Neural cell (in vitro differentiated cells): ENCODE results near the gene CACNA1B. TPM values are rescaled to one million over a fixed set of nuclear protein-coding genes. Genes with fewer than 3 reads are reported as not detected.

Experiments
- H2AFZ ChIP-seq: fragments of 200-600, 300-800 bp; sonication (generic), shearing (Covaris generic); 2 replicates; pipeline ENCODE4 v1.6.0; 2014; ENCODE audit warnings: low read depth, mild to moderate bottlenecking, antibody characterized with exemption, low read length, moderate library complexity
- H3F3A ChIP-seq: fragments of 200-600 bp; shearing (Covaris generic); 2 replicates; pipeline ENCODE4 v1.6.1; 2016; ENCODE audit warnings: mild to moderate bottlenecking, moderate library complexity, mixed read lengths, antibody characterized with exemption, low read length; ENCODE audit not compliant: insufficient read depth, poor library complexity, severe bottlenecking
- H3K27ac ChIP-seq: fragments of 200-600, 300-800 bp; sonication (generic), shearing (Covaris generic); 2 replicates; pipeline ENCODE4 v1.5.1; 2014; ENCODE audit warnings: mild to moderate bottlenecking, low read length, moderate library complexity
- H3K27me3 ChIP-seq: fragments of 300-800, 200-600 bp; sonication (generic), shearing (Covaris generic); 2 replicates; pipeline ENCODE4 v1.6.0; 2014; ENCODE audit warnings: mild to moderate bottlenecking, low read depth, low read length, moderate library complexity; ENCODE audit not compliant: insufficient read depth
- H3K36me3 ChIP-seq: fragments of 300-800, 200-600 bp; sonication (generic), shearing (Covaris generic); 2 replicates; pipeline ENCODE4 v1.5.1; 2014; ENCODE audit warnings: mild to moderate bottlenecking, antibody characterized with exemption, low read length, moderate library complexity; ENCODE audit not compliant: insufficient read depth
- H3K4me2 ChIP-seq: fragments of 300-800, 200-600 bp; sonication (generic), shearing (Covaris generic); 2 replicates; pipeline ENCODE4 v1.6.0; 2014; ENCODE audit warnings: mild to moderate bottlenecking, low read length
- H3K4me3 ChIP-seq: fragments of 300-800, 200-600 bp; sonication (generic), shearing (Covaris generic); 2 replicates; pipeline ENCODE4 v1.5.1; 2014; ENCODE audit warnings: mild to moderate bottlenecking, low read length, moderate library complexity
- H3K79me2 ChIP-seq: fragments of 200-600 bp; shearing (Covaris generic); replicated peaks from 2 replicates; pipeline ENCODE4 v1.6.0; 2014; ENCODE audit warnings: mild to moderate bottlenecking, low read length, moderate library complexity; ENCODE audit not compliant: insufficient read depth
- H3K9ac ChIP-seq: fragments of 300-800, 200-600 bp; sonication (generic), shearing (Covaris generic); 2 replicates; pipeline ENCODE4 v1.6.1; 2016; ENCODE audit warnings: mild to moderate bottlenecking, low read length, mixed read lengths
- H3K9me2 ChIP-seq: fragments of 200-600 bp; shearing (Covaris generic); 2 replicates; pipeline ENCODE4 v1.6.1; 2016; ENCODE audit warnings: mild to moderate bottlenecking, low read length, mixed read lengths; ENCODE audit not compliant: insufficient read depth
- H3K9me3 ChIP-seq: fragments of 200-600, 300-800 bp; sonication (generic), shearing (Covaris generic); 2 replicates; pipeline ENCODE4 v1.6.1; 2016; ENCODE audit warnings: mild to moderate bottlenecking, mixed run types, low read length, moderate library complexity, mixed read lengths
- H4K20me1 ChIP-seq: fragments of 200-600 bp; shearing (Covaris generic); 2 replicates; pipeline ENCODE4 v1.6.1; 2016; ENCODE audit warnings: mild to moderate bottlenecking, mixed run types; ENCODE audit not compliant: insufficient read depth
- EP300 ChIP-seq: fragments of 450-650 bp; conservative IDR thresholded peaks from 2 replicates; pipeline ENCODE4 v1.6.1; 2014; ENCODE audit warnings: antibody characterized with exemption, mild to moderate bottlenecking, moderate library complexity; ENCODE audit not compliant: poor library complexity, severe bottlenecking
- EZH2 ChIP-seq: fragments of 200-600, 300-800 bp; shearing (Covaris generic), sonication (generic); IDR thresholded peaks from 2 replicates; pipeline ENCODE4 v1.6.1; 2014; ENCODE audit warnings: antibody characterized with exemption, low read length, borderline replicate concordance, mild to moderate bottlenecking; ENCODE audit not compliant: insufficient read depth, poor library complexity, severe bottlenecking
- MXI1 ChIP-seq: fragments of 450-650 bp; conservative IDR thresholded peaks from 2 replicates; pipeline ENCODE4 v1.6.1; 2014; ENCODE audit warnings: antibody characterized with exemption, mild to moderate bottlenecking; ENCODE audit not compliant: poor library complexity, severe bottlenecking
- POLR2AphosphoS5 ChIP-seq: IDR thresholded peaks from 2 replicates; pipeline ENCODE4 v1.6.1; 2012
- RAD21 ChIP-seq: fragments of 450-650 bp; conservative IDR thresholded peaks from 2 replicates; pipeline ENCODE4 v1.6.1; 2014; ENCODE audit warnings: antibody characterized with exemption, mild to moderate bottlenecking, moderate library complexity
- SMC3 ChIP-seq: fragments of 450-650 bp; conservative IDR thresholded peaks from 2 replicates; pipeline ENCODE4 v1.6.1; 2014; ENCODE audit warnings: antibody characterized with exemption, mild to moderate bottlenecking, moderate library complexity; ENCODE audit not compliant: poor library complexity
- TAF1 ChIP-seq: IDR thresholded peaks from 2 replicates; pipeline ENCODE4 v1.6.1; 2012; ENCODE audit warnings: low read depth
- polyA plus RNA-seq: library from polyadenylated mRNA; depleted of rRNA; stranded (reverse); fragments of >200 nt; gene quantifications from 2 replicates; pipeline ENCODE4 v1.2.3, GENCODE V29; 2014
- TF ChIP-seq, protein P1 (sequence below): IDR thresholded peaks from 2 replicates; pipeline ENCODE4 v1.6.1; 2012; ENCODE audit warnings: borderline replicate concordance
- TF ChIP-seq, protein P2 (sequence below): fragments of 450-650 bp; IDR thresholded peaks from 2 replicates; pipeline ENCODE4 v1.5.1; 2014; ENCODE audit warnings: antibody characterized with exemption, mild to moderate bottlenecking, moderate library complexity; ENCODE audit not compliant: poor library complexity, severe bottlenecking

CACNA1B gene
- polyA plus RNA-seq, 1 donor from 2014 or later = 5.8 TPM

DNA sequence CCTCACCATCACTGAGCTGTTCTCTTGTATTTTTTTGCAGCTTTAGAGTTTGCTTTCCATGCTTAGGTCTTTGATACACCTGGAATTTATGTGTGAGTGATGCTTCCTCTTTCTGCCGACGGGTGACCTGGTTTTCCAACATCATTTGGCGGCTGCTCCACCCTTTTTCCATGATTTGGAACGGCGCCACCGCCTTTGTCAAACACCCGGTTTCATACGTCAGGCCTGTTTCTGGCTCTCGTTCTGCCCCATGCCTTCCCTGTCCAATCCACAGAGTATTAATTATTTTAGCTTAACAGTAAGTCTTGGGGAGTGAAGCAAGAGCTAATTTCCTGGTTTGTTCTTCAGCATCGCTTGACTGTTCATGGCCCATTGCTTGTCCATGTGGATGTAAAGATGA is 30.2 kb downstream of the CACNA1B start:
- no peaks in the 10 kb centered on the region for H3K9me2 ChIP-seq
- TF ChIP-seq RAD21 = no peak
- TF ChIP-seq POLR2AphosphoS5 = no peak
- TF ChIP-seq TAF1 = no peak
- no peak for TF ChIP-seq MXI1
- TF ChIP-seq SMC3 = no peak
- no peak for TF ChIP-seq EZH2
- TF ChIP-seq, protein P1, sequence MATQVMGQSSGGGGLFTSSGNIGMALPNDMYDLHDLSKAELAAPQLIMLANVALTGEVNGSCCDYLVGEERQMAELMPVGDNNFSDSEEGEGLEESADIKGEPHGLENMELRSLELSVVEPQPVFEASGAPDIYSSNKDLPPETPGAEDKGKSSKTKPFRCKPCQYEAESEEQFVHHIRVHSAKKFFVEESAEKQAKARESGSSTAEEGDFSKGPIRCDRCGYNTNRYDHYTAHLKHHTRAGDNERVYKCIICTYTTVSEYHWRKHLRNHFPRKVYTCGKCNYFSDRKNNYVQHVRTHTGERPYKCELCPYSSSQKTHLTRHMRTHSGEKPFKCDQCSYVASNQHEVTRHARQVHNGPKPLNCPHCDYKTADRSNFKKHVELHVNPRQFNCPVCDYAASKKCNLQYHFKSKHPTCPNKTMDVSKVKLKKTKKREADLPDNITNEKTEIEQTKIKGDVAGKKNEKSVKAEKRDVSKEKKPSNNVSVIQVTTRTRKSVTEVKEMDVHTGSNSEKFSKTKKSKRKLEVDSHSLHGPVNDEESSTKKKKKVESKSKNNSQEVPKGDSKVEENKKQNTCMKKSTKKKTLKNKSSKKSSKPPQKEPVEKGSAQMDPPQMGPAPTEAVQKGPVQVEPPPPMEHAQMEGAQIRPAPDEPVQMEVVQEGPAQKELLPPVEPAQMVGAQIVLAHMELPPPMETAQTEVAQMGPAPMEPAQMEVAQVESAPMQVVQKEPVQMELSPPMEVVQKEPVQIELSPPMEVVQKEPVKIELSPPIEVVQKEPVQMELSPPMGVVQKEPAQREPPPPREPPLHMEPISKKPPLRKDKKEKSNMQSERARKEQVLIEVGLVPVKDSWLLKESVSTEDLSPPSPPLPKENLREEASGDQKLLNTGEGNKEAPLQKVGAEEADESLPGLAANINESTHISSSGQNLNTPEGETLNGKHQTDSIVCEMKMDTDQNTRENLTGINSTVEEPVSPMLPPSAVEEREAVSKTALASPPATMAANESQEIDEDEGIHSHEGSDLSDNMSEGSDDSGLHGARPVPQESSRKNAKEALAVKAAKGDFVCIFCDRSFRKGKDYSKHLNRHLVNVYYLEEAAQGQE = no peak
- TF ChIP-seq, protein P2, sequence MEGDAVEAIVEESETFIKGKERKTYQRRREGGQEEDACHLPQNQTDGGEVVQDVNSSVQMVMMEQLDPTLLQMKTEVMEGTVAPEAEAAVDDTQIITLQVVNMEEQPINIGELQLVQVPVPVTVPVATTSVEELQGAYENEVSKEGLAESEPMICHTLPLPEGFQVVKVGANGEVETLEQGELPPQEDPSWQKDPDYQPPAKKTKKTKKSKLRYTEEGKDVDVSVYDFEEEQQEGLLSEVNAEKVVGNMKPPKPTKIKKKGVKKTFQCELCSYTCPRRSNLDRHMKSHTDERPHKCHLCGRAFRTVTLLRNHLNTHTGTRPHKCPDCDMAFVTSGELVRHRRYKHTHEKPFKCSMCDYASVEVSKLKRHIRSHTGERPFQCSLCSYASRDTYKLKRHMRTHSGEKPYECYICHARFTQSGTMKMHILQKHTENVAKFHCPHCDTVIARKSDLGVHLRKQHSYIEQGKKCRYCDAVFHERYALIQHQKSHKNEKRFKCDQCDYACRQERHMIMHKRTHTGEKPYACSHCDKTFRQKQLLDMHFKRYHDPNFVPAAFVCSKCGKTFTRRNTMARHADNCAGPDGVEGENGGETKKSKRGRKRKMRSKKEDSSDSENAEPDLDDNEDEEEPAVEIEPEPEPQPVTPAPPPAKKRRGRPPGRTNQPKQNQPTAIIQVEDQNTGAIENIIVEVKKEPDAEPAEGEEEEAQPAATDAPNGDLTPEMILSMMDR = no peak
- TF ChIP-seq EP300 = no peak

DNA sequence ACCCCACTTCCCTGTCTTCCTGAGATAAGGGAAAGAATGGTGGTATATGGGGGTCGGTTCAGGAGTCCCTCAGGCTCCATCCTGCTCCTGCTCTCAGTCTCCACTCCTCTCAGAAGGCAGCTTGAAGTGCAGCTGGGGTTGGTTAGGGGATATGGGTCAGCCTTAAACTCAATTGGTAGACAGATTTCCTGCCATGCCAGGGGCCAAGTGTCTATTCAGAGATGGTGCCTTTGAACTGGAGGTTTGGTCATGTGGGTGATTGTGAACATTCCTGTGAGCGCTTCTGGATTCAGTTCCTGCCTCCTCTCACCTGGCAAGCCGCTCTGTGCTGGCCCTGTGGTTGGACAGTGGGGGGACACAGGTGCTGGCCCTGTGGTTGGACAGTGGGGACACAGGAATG is 35.1 kb downstream of the CACNA1B start:
- TF ChIP-seq POLR2AphosphoS5 (no peak), RAD21 (no peak), EP300 (no peak), SMC3 (no peak), EZH2 (no peak), MXI1 (no peak), TAF1 (no peak)
- TF ChIP-seq, protein P1 = no peak
- TF ChIP-seq, protein P2 = no peak
- Histone ChIP-seq H3K9ac (no peak overlapping the region), H3K36me3 (peaks cover 5% of the 10 kb centered on the region), H3K9me3 (no peaks in the 10 kb centered on the region), H3K4me3 (no peak overlapping the region), H3K27me3 (no peaks in the 10 kb centered on the region), H3K4me2 (no peak overlapping the region), H4K20me1 (no peaks in the 10 kb centered on the region), H3K9me2 (no peaks in the 10 kb centered on the region), H2AFZ (no peak overlapping the region), H3K27ac (no peak overlapping the region), H3K79me2 (no peaks in the 10 kb centered on the region), H3F3A (no peaks in the 10 kb centered on the region)

More for the DNA sequence above, 30.2 kb downstream of the CACNA1B start:
- Histone ChIP-seq H4K20me1 (no peaks in the 10 kb centered on the region), H3F3A (no peaks in the 10 kb centered on the region), H3K36me3 (no peaks in the 10 kb centered on the region), H2AFZ (no peak overlapping the region), H3K9me3 (no peaks in the 10 kb centered on the region), H3K4me3 (no peak overlapping the region), H3K9ac (no peak overlapping the region), H3K79me2 (no peaks in the 10 kb centered on the region), H3K27ac (no peak overlapping the region), H3K27me3 (no peaks in the 10 kb centered on the region), H3K4me2 (no peak overlapping the region)
